PC-9 (cell line): ENCODE data around the gene P4HB. TPM values are rescaled to one million over a fixed set of nuclear protein-coding genes. Genes with fewer than 3 reads are reported as not detected.

Experiments
- BruUV-seq: library from RNA; stranded (reverse); fragments of 400-500 nt; replicated peaks from 2 replicates; lab custom pipeline; 2021; lab: Mats Ljungman, UMichigan
- CTCF ChIA-PET: fragments of 300-600 bp; sonication (Branson Sonifier 250); formaldehyde crosslinking; loops from one replicate; lab custom pipeline; 2022; ENCODE audit warnings: antibody characterized with exemption; lab: Charles Lee
- POLR2A ChIA-PET: fragments of 300-600 bp; sonication (Branson Sonifier 250); formaldehyde crosslinking; loops from one replicate; lab custom pipeline; 2022; ENCODE audit warnings: antibody characterized with exemption; ENCODE audit not compliant: unreplicated experiment; lab: Charles Lee
- DNase-seq, 2 experiments: peaks; one replicate each; pipeline versions ENCODE4 v3.0.0 to v3.0.0-alpha.2; 2015 to 2022; ENCODE audit warnings: mixed read lengths in 1 of 2
- H2AFZ ChIP-seq: fragments of 200-600 bp; sonication (generic); 2 replicates; pipeline ENCODE4 v1.8.1; 2017; ENCODE audit warnings: antibody characterized with exemption
- H3F3A ChIP-seq: fragments of 200-600 bp; sonication (generic); 2 replicates; pipeline ENCODE4 v1.8.1; 2017; ENCODE audit warnings: antibody characterized with exemption, mild to moderate bottlenecking, low read depth; ENCODE audit not compliant: insufficient read depth
- H3K27ac ChIP-seq: fragments of 200-600 bp; sonication (generic); 2 replicates; pipeline ENCODE4 v1.6.1; 2016; ENCODE audit warnings: mixed run types
- H3K27me3 ChIP-seq: fragments of 200-600 bp; sonication (generic); 2 replicates; pipeline ENCODE4 v1.6.1; 2016; ENCODE audit warnings: low read depth, mixed run types; ENCODE audit not compliant: insufficient read depth
- H3K36me3 ChIP-seq: fragments of 200-600 bp; sonication (generic); 2 replicates; pipeline ENCODE4 v1.6.1; 2016; ENCODE audit warnings: low read depth, mixed run types
- H3K4me1 ChIP-seq: fragments of 200-600 bp; sonication (generic); replicated peaks from 2 replicates; pipeline ENCODE4 v1.6.1; 2016; ENCODE audit warnings: mixed run types; ENCODE audit not compliant: insufficient read depth
- H3K4me2 ChIP-seq: fragments of 200-600 bp; sonication (generic); 2 replicates; pipeline ENCODE4 v1.6.1; 2017; ENCODE audit warnings: mixed run types
- H3K4me3 ChIP-seq: fragments of 200-600 bp; sonication (generic); 2 replicates; pipeline ENCODE4 v1.6.1; 2016; ENCODE audit warnings: mixed run types
- H3K79me2 ChIP-seq: fragments of 200-600 bp; sonication (generic); 2 replicates; pipeline ENCODE4 v1.6.1; 2017; ENCODE audit warnings: low read depth, mixed run types
- H3K9me2 ChIP-seq: fragments of 200-600 bp; sonication (generic); 2 replicates; pipeline ENCODE4 v1.8.1; 2017; ENCODE audit warnings: mild to moderate bottlenecking; ENCODE audit not compliant: insufficient read depth
- H3K9me3 ChIP-seq: fragments of 200-600 bp; sonication (generic); 2 replicates; pipeline ENCODE4 v1.8.1; 2016; ENCODE audit warnings: low read depth; ENCODE audit not compliant: insufficient read depth
- H4K20me1 ChIP-seq: fragments of 200-600 bp; sonication (generic); 2 replicates; pipeline ENCODE4 v1.8.1; 2017; ENCODE audit not compliant: insufficient read depth
- CTCF ChIP-seq: fragments of 200-600 bp; sonication (generic); conservative IDR thresholded peaks from 2 replicates; pipeline ENCODE4 v1.6.1; 2017; ENCODE audit warnings: mixed run types, antibody characterized with exemption, mild to moderate bottlenecking, moderate library complexity
- EZH2 ChIP-seq: fragments of 200-600 bp; sonication (generic); IDR thresholded peaks from 2 replicates; pipeline ENCODE4 v1.8.0; 2017; ENCODE audit warnings: antibody characterized with exemption, low read depth
- intact Hi-C: fragments of 100-400 bp; cut with micrococcal nuclease; formaldehyde crosslinking; loops from one replicate; pipeline ENCODE4 v1.10.0; 2022; ENCODE audit not compliant: unreplicated experiment
- total RNA-seq: library from RNA; stranded (reverse); gene quantifications from 2 replicates; pipeline ENCODE4 v1.2.3, GENCODE V29; 2021

Gene P4HB
- total RNA-seq, 1 experiment from 2014 or later: 636 TPM

GRCh38 chr17:81903896-81904599 lies 43.7 kb upstream of the P4HB start:
- H3K9me3 ChIP-seq: no peaks in the 10 kb centered on the region
- no peak overlapping the region for H3K27ac ChIP-seq
- H3K4me3 ChIP-seq: no peak overlapping the region
- no peak for TF ChIP-seq CTCF
- TF ChIP-seq EZH2: no peak
- CTCF ChIA-PET: no interaction called here
- intact Hi-C loops: no loop called here
- H3K27me3 ChIP-seq: no peaks in the 10 kb centered on the region
- peaks cover 9% of the 10 kb centered on the region for H3K4me1 ChIP-seq
- no peaks in the 10 kb centered on the region for H3K36me3 ChIP-seq
- peaks cover 4% of the 10 kb centered on the region; the same call in 1 of the 2 replicates for H3F3A ChIP-seq
- H3K79me2 ChIP-seq: no peaks in the 10 kb centered on the region
- BruUV-seq: TSS peak; percentile 2
- no peak overlapping the region for H3K4me2 ChIP-seq
- no peaks in the 10 kb centered on the region for H3K9me2 ChIP-seq
- POLR2A ChIA-PET: no interaction called here
- H2AFZ ChIP-seq: no peak overlapping the region
- H4K20me1 ChIP-seq: no peaks in the 10 kb centered on the region
- no peak for DNase-seq

GRCh38 chr17:81903415-81903831 lies 43.1 kb upstream of the P4HB start:
- TF ChIP-seq EZH2: no peak
- no peak for TF ChIP-seq CTCF

GRCh38 chr17:81902653-81903414 lies 42.5 kb upstream of the P4HB start:
- Histone ChIP-seq H3K4me3 (no peak overlapping the region), H3F3A (peaks cover 16% of the 10 kb centered on the region), H2AFZ (no peak overlapping the region), H3K4me2 (no peak overlapping the region), H3K36me3 (no peaks in the 10 kb centered on the region), H3K4me1 (peaks cover 20% of the 10 kb centered on the region), H4K20me1 (no peaks in the 10 kb centered on the region), H3K79me2 (no peaks in the 10 kb centered on the region), H3K27ac (no peak overlapping the region), H3K9me2 (no peaks in the 10 kb centered on the region), H3K27me3 (no peaks in the 10 kb centered on the region), H3K9me3 (no peaks in the 10 kb centered on the region)
- DNase-seq: no peak
- ChIA-PET CTCF (no interaction called here), POLR2A (interaction anchor here (0.6 kb wide), 1 partner anchor 240 kb away, joined by 7 read pairs; no protein-coding TSS in a partner anchor)
- no TSS peak for BruUV-seq
- TF ChIP-seq EZH2 (no peak), CTCF (no peak)
- intact Hi-C loops: no loop called here

More at GRCh38 chr17:81903415-81903831, 43.1 kb upstream of the P4HB start:
- Histone ChIP-seq H3K36me3 (no peaks in the 10 kb centered on the region), H2AFZ (no peak overlapping the region), H3K9me2 (no peaks in the 10 kb centered on the region), H4K20me1 (no peaks in the 10 kb centered on the region), H3K79me2 (no peaks in the 10 kb centered on the region), H3K9me3 (no peaks in the 10 kb centered on the region), H3K27me3 (no peaks in the 10 kb centered on the region), H3K27ac (no peak overlapping the region), H3K4me2 (no peak overlapping the region), H3K4me3 (no peak overlapping the region), H3F3A (peaks cover 10% of the 10 kb centered on the region; the same call in 1 of the 2 replicates), H3K4me1 (peaks cover 15% of the 10 kb centered on the region)
- ChIA-PET POLR2A (interaction anchor here (0.6 kb wide), 1 partner anchor 240 kb away, joined by 7 read pairs; no protein-coding TSS in a partner anchor), CTCF (no interaction called here)
- no TSS peak for BruUV-seq
- intact Hi-C loops: no loop called here
- no peak for DNase-seq
